GM18907 (cell line): ENCODE measurements around the gene MYADML2.
A peak's percentile ranks its signal among the peaks of the same experiment; 100 is the strongest.

Experiments
- ATAC-seq: cut with Tn5 transposase; IDR thresholded peaks from one replicate; pipeline ENCODE4 v1.9.1; 2021; ENCODE audit warnings: mild to moderate bottlenecking, moderate library complexity; ENCODE audit not compliant: unreplicated experiment

The MYADML2 gene

GRCh38 chr17:81912441-81913309 lies 34.4 kb downstream of the MYADML2 start:
- ATAC-seq: no peak

DNA sequence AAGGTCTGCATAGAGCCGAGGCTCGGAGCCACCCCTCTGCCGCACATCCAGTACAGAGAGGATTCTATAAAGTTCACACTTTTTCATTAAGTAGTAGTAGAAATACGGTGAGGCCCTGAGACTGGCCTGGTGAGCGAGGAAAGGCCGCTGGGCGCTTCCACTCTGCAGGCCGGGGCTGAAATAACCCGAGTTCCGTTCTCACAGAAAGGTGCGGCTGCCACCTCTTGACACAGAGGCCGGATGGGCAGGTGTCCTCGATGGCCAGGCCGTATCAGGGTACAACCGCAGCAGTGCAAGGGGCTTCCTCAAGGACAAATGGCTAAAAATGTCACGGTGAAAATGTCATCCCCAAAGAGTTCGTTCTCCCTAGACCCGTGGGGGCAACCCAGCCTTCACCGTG lies 35.1 kb downstream of the MYADML2 start:
- ATAC-seq: no peak

GRCh38 chr17:81911277-81911961 lies 35.6 kb downstream of the MYADML2 start, which contains the start of gene PCYT2:
PCYT2 (minus strand) TSS chr17:81911399; CDS start chr17:81911355, 44 bp downstream.
- peak; percentile 56 for ATAC-seq

DNA sequence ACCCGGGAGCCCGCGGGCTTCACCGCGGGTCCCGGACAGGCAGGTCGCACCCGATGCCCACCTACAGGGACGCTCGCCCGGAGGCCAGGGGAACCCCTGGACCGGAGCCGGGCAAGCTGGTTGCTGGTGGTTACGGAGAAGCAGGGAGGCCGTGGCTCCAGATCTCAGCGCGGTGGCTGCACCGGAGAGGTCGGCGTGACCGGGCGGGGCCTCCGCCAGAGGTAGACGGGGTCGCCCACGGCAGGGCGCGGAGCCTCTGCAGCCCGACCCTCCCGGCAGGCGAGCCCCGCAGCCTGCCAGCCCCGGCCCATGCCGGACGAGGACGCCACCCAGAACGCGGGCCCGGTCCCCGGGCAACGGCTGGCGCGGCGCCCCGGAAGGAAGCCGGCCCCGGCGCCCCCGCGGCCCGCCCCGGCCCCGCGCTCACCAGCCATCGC lies 36.2 kb downstream of the MYADML2 start:
- peak; percentile 21 for ATAC-seq

DNA sequence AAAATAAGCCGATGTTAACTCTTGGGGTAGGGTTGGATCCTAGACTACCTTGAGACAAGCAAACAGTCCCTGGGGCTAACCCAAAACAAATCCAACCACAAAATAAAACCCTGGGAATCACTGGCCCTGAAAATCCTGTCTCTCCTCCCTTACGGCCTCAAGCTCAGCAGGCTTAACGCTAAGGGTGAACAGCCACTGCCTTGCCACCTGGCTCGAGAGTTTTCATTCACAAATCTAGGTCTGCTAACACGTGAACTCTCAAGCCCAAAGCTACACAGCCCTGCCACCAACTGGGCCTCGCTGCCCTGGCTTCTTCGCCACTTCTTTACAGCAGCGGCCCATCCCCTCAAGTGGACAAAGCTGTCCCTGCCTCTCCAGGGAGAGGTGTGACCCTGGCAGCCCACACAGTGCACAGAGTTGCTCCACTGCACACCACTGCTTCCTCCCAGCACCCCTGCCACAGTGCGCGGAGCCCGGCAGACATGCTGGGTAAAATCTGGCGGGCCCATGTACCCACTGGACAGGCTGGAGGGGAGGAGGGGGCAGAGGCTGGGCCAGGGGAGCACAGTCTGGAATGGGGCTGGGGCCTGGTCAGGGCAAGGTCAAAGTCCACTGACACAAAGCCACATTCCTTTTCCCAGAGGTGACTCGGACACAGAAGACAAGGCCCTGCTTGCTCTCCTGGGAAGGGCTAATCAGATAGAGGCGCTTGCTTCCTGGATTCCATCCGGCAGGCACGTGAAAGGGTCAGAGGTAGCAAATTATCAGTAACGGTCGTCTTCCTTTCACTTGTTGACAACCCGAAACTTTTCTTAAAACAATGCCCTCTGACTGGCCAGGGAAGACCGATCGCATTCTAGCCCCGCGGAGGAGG lies 36.8 kb downstream of the MYADML2 start:
- no peak for ATAC-seq

DNA sequence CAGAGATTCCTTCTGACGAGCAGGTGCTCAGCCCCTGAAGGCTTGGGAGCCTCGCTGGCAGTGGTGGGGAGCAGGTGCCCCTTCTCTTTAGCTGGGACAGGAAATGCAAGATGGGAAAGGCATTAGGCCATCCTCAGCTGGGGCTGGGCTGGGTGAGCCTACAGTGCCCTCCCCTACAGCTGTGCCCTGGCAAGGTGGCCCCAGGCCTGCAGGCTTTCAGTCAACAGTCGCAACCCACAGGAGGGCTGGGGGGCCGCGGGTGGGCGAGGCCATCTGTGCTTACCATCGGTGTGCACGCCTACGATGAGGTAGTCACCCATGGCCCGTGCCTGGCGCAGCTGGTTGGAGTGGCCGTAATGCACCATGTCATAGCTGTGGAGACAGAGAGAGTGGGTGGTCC lies 37.8 kb downstream of the MYADML2 start:
- no peak for ATAC-seq

DNA sequence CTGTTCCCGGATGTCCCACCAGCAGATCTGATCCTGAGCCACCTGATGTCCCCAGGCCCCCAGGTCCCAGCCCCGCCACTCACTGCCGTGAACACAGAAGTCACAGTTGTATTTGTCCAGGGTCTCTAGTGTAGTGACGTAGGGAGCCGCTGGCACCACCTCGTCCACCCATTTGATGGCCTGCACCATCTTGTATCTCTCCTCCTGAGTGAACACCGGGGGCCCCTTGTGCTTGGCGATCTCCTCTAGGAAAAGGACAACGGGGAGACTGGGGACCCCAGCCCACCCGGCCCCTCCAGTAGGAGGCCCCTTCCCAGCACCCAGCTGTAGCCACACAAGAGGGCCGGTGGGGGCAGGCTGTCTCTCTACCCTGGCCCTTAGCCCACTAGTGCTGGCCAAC lies 38.2 kb downstream of the MYADML2 start:
- no peak for ATAC-seq

DNA sequence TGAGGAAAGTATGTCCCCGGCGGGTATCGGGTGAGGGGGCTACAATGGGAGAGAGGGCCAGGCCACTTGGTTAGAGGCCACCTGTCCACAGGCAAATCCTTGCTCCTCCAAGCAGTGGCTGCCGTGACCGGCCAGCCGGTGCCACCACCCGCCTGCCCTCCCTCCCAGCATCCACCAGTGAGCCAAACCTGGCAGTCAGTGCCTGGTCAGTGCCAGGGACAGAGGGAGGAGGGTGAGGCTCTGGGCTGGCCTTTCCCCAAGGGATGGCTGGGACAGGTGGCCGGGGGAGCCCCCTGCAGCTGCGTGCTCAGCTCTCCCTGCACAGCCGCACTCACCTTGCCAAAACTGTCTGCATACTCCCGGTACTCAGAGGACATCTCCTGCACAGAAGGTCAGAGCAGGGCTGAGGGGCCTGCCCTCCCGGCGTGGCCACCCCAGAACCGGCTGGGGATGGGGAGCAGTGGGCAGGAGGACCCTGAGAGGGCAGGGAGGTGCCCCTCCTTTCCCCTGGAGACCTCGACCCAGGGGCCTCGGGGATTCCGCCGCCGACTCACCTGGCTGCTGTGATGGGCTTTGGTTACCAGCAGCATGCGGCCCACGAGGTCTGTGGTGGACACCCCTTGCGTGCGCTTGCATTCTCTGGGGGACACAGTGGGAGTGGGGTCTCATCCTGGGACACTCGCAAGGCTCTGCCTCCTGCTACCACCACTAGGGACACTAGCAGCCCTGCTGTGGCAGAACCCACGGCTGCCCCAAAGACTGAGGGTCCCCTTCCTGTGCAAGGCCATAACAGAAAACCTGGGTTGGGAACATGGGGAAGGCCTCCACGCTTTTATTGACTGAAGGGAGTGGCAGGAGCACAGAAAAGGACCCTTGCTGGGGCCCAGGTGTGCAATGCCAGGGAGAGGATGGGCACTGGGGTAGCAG lies 39.6 kb downstream of the MYADML2 start:
- ATAC-seq: no peak

DNA sequence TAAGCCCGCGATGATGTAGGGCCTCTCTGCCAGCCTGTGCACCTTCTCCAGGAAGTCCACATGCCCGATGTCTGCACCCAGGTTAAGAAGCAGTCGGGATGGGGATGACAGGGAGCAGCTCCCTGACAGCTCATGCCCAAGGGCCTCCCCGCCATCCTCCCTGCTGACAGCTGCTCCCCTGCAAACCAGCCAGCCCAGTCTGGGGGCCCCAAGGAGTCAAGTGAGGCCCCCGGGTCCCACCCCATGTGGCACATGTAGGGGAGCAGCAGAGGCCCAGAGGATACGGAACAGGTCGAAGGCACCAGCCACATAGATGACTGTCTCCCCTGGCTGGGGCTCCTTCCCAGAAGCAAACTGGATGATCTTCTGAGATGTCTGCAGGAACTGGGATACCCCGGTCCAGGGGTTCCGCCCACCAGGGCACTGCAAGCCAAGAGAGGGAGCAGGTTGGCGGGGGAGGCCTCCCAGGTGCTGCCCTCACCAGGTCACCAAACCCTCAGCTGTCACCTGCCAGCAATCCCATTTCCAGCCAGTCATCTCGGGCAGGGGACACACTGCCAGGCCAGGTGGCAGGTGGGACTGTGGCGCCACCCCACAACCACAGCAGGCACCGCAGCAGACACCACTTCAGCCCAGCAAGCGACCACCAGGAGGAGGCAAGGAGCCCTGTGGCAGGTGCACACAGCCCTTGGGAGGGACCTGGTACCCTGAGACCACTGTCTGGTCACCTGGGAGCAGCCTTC lies 40.4 kb downstream of the MYADML2 start:
- ATAC-seq: no peak

DNA sequence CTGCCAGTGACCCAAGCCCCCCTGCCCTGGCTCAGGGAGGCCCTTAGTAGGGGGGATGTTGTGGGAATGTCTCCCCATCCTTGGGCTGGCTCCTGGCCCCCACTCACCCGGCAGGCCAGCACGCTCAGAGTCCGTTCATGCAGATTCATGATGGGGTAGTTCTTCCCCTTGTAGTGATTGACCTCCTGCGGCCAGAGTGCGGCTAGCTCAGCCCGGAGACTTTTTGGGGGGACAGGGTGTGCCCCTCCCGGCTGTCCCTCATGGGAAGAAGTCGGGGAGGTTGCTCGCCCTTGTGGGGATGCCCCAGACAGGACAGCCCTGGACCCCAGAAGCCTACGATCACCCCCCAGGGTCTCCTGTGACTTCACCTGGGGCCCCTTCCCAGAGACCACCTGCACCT lies 41.0 kb downstream of the MYADML2 start:
- no peak for ATAC-seq

GRCh38 chr17:81905424-81905875 lies 41.6 kb downstream of the MYADML2 start:
- no peak for ATAC-seq

- ATAC-seq: no peak
Observed at GRCh38 chr17:81904600-81905423, 42.2 kb downstream of the MYADML2 start.

- no peak for ATAC-seq
Observed at GRCh38 chr17:81903896-81904599, 43.0 kb downstream of the MYADML2 start.

- no peak for ATAC-seq
Observed at GRCh38 chr17:81903415-81903831, 43.6 kb downstream of the MYADML2 start.

DNA sequence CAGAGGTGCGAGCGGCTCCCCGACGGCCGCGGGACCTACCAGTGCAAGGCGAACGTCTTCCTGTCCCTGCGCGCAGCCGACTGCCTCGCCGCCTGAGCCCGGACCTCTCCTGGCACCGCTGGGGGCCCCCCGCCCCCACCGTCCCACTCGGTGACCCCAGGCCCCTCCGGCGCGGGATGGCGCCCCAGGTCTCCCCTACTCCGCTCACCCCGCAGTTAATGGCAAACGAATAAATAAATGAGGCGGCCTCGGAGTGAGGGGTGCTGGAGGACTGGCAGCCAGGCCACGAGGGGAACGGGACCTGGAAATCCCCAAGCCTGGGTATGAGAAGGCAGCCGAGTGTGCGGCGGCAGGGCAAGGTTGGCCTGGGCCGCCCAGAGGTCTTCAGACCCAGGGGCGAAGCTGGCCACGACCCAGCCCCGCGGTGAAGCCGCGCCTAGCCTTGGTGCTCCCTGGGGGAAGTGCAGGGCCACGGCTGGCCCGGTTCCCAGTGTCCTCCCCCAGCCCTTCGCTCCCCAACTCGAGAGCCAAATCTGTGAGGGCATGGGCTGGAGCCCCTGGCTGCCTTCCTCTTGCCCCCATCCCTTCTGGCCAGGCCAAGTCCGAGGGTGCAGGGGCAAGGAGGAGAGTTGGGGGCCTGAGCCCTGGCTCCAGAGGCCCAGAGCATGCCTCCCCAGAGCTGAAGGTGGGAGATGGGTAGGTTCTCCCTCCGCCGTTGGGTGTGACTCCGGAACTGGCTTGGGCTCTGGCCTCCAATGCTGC lies 44.2 kb downstream of the MYADML2 start:
- ATAC-seq: no peak

- ATAC-seq: no peak
Observed at GRCh38 chr17:81902023-81902652, 44.9 kb downstream of the MYADML2 start, which contains the start of gene NPB. NPB (plus strand) TSS chr17:81902238; CDS start chr17:81902278, 40 bp downstream.
